IPS DF 4.7 (cell line): Measurements from ENCODE around the gene FIG4.
"Not testable (repeated sequence)": the region's sequence is repeated elsewhere in the genome, so short reads cannot be mapped to it uniquely, and the experiment has no call there.

Experiments
- DNase-seq: peaks from one replicate; pipeline ENCODE4 v3.0.0-alpha.2; 2013; ENCODE audit warnings: low spot score; ENCODE audit errors: extremely low read depth

The FIG4 gene

DNA sequence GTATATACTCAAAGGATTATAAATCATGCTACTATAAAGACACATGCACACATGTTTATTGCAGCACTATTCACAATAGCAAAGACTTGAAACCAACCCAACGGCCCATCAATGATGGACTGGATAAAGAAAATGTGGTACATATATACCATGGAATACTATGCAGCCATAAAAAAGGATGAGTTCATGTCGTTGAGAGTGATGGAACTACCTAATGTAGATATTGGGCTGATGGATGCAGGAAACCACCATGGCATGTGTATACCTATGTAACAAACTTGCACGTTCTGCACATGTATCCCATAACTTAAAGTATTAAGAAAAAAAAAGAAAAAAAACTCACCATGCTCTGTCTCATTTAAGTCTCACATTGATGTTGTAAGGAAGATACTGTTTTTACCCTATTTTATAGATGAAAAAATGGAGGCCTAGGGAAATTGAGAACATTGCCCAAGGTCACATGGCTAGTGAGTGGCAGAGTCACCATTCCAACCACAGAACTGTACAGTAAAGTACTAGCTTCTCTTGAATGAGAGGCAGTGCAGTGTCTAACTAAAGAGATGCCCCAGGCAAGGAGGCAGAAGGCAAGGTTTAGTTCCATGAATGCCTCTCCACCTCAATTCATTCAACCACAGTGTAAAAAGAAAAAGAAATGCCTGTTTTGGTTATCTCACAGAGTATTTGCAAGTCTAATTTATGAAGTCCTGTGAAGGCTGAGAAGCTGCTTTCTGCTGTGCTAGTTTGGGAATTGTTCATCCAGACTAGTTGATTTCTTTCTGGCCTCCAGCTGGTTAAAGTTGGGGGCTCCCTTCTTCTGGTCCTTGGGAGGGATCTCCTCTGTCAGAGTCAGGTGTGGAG is 68.2 kb downstream of the FIG4 start:
- no peak for DNase-seq

- DNase-seq: no peak
Observed at GRCh38 chr6:109760208-109760607, 69.1 kb downstream of the FIG4 start.

DNA sequence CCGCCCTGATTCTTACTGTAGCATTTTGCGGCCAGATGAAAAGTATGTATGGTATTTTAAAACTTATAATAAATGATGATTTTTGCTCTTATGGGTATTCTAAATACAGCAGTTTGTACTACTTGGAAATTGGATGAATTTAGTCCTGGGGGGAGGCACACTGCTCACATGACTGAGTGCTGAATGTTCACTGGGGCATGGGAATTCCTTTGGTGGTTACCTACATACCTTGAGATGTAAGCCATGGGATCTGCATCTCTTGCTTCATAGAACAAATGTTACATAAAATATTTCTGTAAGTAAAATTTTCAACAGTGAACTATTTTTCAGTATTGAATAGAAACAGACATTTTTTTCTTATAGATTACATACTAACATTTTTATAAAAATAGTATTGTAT is 71.1 kb downstream of the FIG4 start:
- DNase-seq: no peak

DNA sequence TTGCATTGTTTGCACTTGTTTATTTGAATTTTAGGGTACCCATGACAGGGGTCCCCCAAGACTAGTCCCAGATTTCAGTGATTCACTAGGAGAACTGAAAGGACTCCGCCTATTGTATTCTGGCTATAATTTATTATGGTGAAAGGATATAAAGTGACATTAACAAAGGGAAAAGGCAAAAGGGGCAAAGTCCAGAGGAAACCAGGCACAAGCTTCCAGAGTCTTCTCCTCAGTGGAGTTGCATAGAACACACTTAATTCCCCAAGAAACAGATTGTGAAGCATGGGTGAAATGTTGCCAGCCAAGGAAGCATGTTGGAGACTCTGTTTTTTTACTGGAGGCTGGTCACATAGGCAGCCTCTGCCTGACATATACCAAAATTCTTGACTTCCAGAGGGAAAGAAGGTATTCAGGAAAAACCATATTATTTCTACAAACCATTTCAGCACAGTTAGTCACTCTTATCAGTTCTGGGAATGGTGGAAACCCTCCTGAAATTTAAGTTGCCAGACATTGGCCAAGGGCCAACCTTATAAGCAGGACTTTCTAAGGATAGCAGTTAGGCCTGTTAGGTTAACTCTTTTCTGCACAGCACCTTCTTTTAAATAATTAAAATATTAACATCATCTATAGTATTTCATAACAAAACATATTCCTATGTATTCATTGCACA is 71.8 kb downstream of the FIG4 start:
- DNase-seq: no peak

DNA sequence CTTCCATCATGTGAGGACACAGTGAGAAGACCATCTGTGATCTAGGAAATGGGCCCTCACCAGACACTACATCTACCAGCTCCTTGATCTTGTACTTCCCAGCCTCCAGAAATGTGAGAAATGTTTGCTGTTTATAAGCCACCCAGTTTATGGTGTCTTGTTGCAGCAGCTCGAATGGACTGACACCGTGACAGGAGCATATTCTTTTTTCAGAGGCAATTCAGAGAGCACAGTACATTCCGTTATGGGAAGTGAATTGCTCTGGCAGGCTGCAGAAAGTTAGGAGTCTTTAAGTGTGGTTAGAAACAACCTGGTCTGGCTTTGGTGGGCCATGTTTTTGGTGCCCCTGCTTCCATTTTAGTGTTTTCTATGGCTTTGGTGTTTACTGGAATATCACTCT is 75.1 kb downstream of the FIG4 start:
- DNase-seq: no peak

DNA sequence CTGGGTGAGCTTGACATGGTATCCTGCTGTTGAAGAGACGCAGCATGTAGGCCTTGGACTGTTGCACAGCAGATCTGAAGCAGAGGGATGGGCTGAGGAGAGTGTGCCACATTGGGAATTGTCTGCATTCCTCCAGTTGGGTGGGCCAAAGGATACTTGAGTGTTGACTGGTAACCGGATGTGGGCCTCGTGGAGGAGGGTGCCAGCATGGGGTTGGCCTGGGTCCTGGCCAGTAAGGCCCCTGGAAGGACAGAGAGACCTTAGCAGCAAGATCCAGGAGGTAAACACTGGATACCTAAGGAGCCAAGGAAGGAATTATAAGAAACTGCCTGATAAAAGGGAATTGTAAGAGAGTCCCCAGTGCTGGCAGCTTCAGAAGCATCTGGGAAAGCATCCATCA is 76.9 kb downstream of the FIG4 start:
- no peak for DNase-seq

DNA sequence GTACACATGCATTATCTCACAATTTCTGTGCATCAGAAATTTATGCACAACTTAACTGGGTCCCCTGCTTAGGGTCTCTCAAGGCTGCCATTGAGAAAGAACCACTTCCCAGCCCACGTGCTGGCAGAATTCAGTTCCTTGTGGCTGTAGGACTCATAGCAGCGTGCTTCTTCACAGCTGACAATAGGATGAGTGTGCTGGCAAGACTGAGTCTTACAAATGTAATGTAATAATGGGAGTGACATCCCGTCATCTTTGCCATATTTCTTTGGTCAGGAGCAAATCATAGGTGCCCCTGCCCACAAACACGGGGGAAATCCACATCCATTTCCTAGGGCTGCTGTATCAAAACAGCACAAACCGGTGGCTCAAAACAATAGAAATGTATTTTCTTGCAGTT is 77.4 kb downstream of the FIG4 start:
- no peak for DNase-seq

DNA sequence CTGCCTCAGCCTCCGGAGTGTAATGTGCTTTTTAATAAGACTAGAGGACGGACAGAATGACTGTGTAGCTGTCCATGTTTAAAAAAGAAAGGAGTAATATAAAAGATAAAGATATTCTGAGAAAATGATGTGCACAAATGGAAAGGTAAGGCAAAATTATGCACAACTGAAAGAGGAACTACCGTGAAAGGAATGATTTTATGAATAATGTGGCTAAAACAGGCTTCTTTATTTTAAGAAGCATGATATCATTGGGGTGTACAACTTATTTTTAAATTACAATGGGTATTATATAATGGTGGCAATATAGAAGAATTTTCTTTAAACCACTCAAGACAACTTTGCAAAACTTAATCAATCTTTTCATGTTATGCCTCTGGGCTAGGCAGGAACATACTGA is 78.1 kb downstream of the FIG4 start:
- DNase-seq: no peak

DNA sequence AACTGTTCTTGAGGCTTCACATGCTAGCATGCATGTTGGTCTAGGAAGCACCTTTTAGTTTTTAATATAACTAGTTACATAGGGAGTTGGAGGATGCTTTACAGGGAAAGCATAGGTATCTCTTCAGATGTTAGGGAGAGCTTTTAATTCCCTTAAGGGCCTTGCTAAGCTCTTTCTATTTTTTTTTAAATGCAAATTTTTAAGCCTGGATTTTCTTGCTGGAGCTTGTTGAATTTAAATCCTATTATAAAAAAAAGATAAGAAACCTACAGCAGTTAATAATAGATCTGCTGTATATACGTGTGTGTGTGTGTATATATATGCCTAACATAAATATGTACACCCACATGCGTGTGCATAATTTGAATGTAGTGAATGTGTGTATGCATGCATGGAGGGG is 79.0 kb downstream of the FIG4 start:
- no peak for DNase-seq

GRCh38 chr6:109770779-109771178 is 79.7 kb downstream of the FIG4 start:
- no peak for DNase-seq

DNA sequence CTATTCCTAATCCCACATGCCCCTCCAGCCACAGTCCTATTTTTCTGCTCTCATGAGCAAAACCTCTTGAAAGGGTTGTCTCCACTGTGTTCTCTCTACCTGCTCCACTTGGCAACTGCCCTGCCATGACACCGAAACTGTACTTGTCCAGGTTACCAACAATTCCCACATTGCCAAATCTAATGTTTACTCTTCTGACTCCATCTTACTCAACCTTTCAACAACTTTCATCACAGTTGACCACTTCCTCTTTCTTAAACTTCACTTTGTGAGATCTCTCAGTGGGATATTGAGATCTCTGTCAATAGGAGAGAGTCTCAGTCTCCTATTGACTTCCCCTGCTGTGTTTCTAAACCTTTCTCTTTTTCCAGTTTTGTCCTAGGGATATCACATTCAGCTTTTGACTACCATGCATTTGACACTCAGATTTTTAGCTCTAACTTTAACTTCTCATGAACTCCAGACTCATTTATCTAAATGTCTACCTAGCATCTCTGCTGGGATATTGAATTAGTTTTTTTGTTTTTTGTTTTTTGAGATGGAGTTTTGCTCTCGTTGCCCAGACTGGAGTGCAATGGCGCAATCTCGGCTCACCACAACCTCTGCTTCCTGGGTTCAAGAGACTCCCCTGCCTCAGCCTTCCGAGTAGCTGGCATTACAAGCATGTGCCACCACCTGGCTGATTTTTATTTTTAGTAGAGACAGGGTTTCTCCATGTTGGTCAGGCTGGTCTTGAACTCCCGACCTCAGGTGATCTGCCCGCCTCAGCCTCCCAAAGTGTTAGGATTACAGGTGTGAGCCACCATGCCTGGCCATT is 81.1 kb downstream of the FIG4 start:
- DNase-seq: not testable (repeated sequence)

GRCh38 chr6:109772883-109773431 is 81.9 kb downstream of the FIG4 start:
- no peak for DNase-seq

DNA sequence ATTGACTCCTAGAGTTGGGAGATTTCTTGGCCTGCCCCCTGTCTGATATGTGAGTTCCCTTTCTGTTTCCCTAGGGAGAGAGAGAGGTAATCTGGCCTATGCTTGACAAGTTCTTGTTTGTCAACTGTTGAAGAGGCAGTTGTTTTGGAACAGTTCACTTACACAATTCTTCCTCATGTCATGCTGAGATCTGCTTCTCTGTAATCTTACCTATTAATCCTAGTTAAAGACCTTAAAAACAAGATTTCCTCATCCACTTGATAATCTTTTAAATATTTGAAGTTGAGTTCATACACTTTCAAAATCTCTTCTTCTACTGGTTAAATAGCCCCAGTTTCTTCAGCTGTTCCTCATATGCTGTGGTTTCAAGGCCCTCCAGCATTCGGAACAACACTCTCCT is 89.9 kb downstream of the FIG4 start:
- no peak for DNase-seq

GRCh38 chr6:109782491-109782999 is 91.4 kb downstream of the FIG4 start:
- no peak for DNase-seq

- DNase-seq: peak; percentile 30
Observed at GRCh38 chr6:109783250-109783986, 92.3 kb downstream of the FIG4 start.

- no peak for DNase-seq
Observed at GRCh38 chr6:109787312-109787711, 96.2 kb downstream of the FIG4 start.

DNA sequence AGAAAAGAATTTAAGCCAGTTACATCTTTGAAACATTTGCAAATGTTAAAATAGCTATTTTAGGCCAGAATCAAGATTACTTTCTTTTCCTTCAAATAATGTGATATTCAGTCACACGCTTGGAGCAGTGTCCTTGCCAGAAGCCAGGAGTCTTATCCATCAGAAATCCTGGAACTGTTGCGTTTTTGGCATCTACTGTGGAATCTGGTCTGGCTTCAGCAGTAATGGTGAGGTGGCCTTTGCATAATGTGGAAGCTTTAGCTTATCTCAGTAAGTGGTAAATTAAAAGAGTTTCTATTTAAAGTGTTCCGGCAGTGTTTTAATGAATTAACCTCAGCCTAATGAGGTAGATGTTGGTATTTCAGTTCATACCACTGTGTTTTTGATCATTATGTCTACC is 97.6 kb downstream of the FIG4 start:
- DNase-seq: no peak

DNA sequence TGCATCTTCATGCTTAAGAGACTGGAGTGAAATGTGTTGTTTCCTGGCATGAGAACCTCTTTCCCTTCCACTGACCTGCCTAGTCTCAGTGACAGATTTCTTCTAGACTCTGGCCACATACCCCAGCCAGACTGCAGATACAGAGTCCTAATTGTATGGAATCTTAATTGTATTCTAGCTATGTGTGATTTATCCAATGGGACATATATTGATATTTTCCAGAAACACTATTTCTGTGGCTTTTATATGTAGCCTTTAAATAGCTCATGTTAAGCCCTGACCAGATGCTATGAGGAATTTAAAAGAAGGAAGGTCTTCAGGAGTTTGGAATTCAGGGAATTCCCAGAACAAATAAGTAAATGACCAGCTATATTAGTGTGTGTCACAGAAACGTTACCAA is 99.0 kb downstream of the FIG4 start:
- DNase-seq: no peak

DNA sequence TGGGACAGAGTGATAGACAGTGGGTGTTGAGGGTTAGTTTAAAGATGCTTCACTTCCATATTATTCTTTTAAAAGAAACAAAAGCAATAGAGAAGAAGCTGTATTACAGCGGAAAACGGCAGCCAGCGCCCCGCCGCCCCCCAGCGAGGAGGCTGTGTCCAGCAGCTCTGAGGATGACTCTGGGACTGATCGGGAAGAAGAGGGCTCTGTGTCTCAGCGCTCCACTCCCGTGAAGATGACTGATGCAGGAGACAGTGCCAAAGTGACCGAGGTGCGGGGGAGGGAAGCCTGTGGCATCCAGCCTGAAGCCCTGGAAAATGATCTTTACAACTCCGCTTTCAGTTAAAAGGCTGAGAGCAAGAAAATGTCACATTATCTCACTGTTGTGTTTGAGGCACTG is 100.2 kb downstream of the FIG4 start:
- DNase-seq: no peak

DNA sequence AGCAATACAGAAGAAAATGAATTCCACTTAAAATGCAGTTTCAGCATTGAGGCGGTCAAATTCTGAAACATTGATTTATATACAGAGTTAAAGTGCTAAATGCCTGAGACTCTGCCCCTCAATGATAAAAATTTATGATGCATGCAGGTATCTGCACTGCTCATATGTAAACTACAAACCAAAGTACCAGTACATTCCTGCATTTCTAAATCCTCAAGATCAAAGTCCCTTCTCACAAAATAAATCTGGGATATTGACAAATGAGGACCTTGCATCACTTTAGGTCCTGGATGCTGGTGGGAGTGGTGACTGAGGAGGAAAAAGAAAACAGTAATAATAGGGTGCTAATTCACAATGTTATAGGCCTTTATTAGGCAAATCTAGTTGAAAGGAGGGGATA is 101.9 kb downstream of the FIG4 start:
- DNase-seq: no peak

DNA sequence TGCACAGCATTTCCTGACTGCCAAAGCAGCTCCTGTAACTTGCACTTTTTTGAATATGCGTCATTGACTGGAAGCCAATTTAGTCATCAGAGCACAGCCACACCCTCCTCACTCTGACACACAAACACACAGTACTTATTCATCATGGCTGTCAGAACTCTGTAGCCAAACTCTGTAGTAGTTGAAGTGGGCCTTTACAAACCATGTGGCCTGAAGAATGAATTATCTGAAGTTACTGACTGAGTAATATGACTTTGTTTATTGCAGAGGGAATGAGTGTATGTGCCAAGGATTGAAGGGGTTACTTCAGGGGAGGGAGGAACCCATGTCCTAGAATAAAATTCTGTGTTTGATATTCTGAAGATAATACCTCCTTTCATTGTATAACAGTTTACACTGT is 102.7 kb downstream of the FIG4 start:
- no peak for DNase-seq
